Psoas muscle (tissue), 8 donors: ENCODE data around the gene VTA1. TPM values are rescaled to one million over a fixed set of nuclear protein-coding genes. Genes with fewer than 3 reads are reported as not detected.

Source experiments
- ATAC-seq, 4 donors: fragments of 200-7000 bp; cut with Tn5 transposase; one replicate each; pipeline ENCODE4 v1.9.1; 2020; ENCODE audit warnings: moderate library complexity in 3 of 4, mild to moderate bottlenecking in 2 of 4
- DNase-seq, 2 donors: peaks; one replicate each; pipeline ENCODE4 v3.0.0-alpha.2; 2020
- H3K27ac ChIP-seq: fragments of 200-600 bp; one replicate; pipeline ENCODE4 v1.8.0; 2022
- H3K27me3 ChIP-seq, 3 donors: fragments of 200-600 bp in 1 of 3; one replicate each; pipeline versions ENCODE4 v1.6.1 to v1.8.0; 2013 to 2022; ENCODE audit warnings: low read length in 2 of 3, mild to moderate bottlenecking in 2 of 3, moderate library complexity in 1 of 3; ENCODE audit not compliant: insufficient read depth in 3 of 3
- H3K36me3 ChIP-seq, 2 donors: fragments of 200-600 bp in 1 of 2; one replicate each; pipeline versions ENCODE4 v1.6.1 to v1.8.0; 2013 to 2022; ENCODE audit warnings: low read depth in 1 of 2, mild to moderate bottlenecking in 1 of 2, moderate library complexity in 1 of 2; ENCODE audit not compliant: insufficient read depth in 1 of 2
- H3K4me1 ChIP-seq: fragments of 200-600 bp; one replicate; pipeline ENCODE4 v1.8.0; 2022
- H3K4me3 ChIP-seq: fragments of 200-600 bp; one replicate; pipeline ENCODE4 v1.8.0; 2022; ENCODE audit warnings: mild to moderate bottlenecking
- H3K9me3 ChIP-seq: fragments of 200-600 bp; one replicate; pipeline ENCODE4 v1.8.0; 2022
- WGBS, 3 donors: extraction: QIAGEN DNeasy Blood & Tissue Kit; methylation state at CpG; one replicate each; pipeline versions ENCODE4 v1.1.6 to v1.1.7; 2013; 5-methylcytosine and 5-hydroxymethylcytosine counted together
- intact Hi-C, 2 donors: fragments of 100-400 bp; cut with DNase I; formaldehyde crosslinking; loops; one replicate each; pipeline versions ENCODE4 v1.11.0 to v1.14.2; 2022
- polyA plus RNA-seq, 3 donors: library from polyadenylated mRNA; stranded (reverse); fragments of 200-250 nt; gene quantifications; one replicate each; pipeline ENCODE4 v1.2.3, GENCODE V29; 2013
- total RNA-seq, 4 donors: library from RNA; stranded (reverse); fragmentation: NEBNext Ultra II Directional in 2 of 4; extraction: Animal tissue kit (Norgen Biotek cat#: 25700) in 2 of 4; gene quantifications; one replicate each; pipeline versions ENCODE4 v1.2.1 to v1.2.4, GENCODE V29; 2021 to 2023
- TF ChIP-seq, protein P1 (sequence below): fragments of 200-600 bp; IDR thresholded peaks from one replicate; pipeline ENCODE4 v1.8.0; 2022; ENCODE audit warnings: antibody characterized with exemption
- donor health status: healthy with polysubstance abuse.
- donor health status: DM: no; HTN: no; CAD: no; lungs with moderate emphysema.
- donor health status: Bipolar disorder and iron deficiency.
- donor health status: healthy.
- donor health status: DM: yes; HTN: yes; CAD: no.
- donor health status: DM: no; HTN: no; CAD: no.
- donor health status: DM: no; HTN: no; CAD: no.
- donor health status: DM: yes; HTN: yes; CAD: no.

VTA1 gene
- total and polyA plus RNA-seq, 7 donors = 46.9 to 101 (median 57.9) TPM

GRCh38 chr6:142118328-142118727 lies 28.7 kb upstream of the VTA1 start:
- intact Hi-C loops = loop anchor here in 1 of 2 donors (10.0 kb wide), 1 partner anchor 134 kb away; no protein-coding TSS in a partner anchor
- DNase-seq (no peak), ATAC-seq (no peak)
- H3K27ac ChIP-seq = no peak overlapping the region
- 74 to 77% (median 75%) methylated on average over 3 of the region's 3 CpGs for WGBS, 3 donors
- no peaks in the 10 kb centered on the region for H3K4me1 ChIP-seq
- TF ChIP-seq, protein P1, sequence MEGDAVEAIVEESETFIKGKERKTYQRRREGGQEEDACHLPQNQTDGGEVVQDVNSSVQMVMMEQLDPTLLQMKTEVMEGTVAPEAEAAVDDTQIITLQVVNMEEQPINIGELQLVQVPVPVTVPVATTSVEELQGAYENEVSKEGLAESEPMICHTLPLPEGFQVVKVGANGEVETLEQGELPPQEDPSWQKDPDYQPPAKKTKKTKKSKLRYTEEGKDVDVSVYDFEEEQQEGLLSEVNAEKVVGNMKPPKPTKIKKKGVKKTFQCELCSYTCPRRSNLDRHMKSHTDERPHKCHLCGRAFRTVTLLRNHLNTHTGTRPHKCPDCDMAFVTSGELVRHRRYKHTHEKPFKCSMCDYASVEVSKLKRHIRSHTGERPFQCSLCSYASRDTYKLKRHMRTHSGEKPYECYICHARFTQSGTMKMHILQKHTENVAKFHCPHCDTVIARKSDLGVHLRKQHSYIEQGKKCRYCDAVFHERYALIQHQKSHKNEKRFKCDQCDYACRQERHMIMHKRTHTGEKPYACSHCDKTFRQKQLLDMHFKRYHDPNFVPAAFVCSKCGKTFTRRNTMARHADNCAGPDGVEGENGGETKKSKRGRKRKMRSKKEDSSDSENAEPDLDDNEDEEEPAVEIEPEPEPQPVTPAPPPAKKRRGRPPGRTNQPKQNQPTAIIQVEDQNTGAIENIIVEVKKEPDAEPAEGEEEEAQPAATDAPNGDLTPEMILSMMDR = no peak
- H3K27me3 ChIP-seq = no peaks in the 10 kb centered on the region
- H3K4me3 ChIP-seq = no peak overlapping the region
- H3K9me3 ChIP-seq = no peaks in the 10 kb centered on the region
- H3K36me3 ChIP-seq = no peaks in the 10 kb centered on the region

- 83 to 89% (median 83%) methylated on average over 2 of the region's 2 CpGs for WGBS, 3 donors
- Histone ChIP-seq H3K4me1 (no peaks in the 10 kb centered on the region), H3K27ac (no peak overlapping the region), H3K36me3 (no peaks in the 10 kb centered on the region), H3K27me3 (no peaks in the 10 kb centered on the region), H3K9me3 (no peaks in the 10 kb centered on the region), H3K4me3 (no peak overlapping the region)
- ATAC-seq = no peak
- intact Hi-C loops = loop anchor here in 1 of 2 donors (10.0 kb wide), 1 partner anchor 134 kb away; no protein-coding TSS in a partner anchor
- DNase-seq = no peak
- TF ChIP-seq, protein P1 = no peak
Measured at GRCh38 chr6:142118925-142119324, 28.1 kb upstream of the VTA1 start.

DNA sequence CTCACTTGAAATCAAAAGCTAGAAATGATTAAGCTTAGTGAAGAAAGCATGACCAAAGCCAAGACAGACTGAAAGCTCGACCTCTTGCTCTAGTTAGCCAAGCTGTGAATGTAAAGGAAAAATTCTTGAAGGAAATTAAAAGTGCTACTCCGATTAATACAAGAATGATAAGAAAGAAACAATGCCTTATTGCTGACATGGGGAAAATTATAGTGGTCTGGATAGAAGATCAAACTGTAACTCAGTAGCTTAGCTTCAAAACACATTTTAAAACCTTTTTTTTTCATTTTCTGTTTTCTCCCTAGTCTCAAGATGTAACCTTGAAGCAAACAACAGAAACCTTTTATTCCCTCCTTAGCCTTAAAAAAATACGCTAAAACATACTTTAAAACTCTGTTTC lies 25.7 kb upstream of the VTA1 start:
- 73 to 79% (median 78%) methylated on average over 3 of the region's 3 CpGs for WGBS, 3 donors
- intact Hi-C loops = no loop called here
- Histone ChIP-seq H3K36me3 (no peaks in the 10 kb centered on the region), H3K4me3 (no peak overlapping the region), H3K27me3 (no peaks in the 10 kb centered on the region), H3K4me1 (no peaks in the 10 kb centered on the region), H3K27ac (no peak overlapping the region), H3K9me3 (no peaks in the 10 kb centered on the region)
- no peak for ATAC-seq
- DNase-seq = no peak
- TF ChIP-seq, protein P1 = no peak

DNA sequence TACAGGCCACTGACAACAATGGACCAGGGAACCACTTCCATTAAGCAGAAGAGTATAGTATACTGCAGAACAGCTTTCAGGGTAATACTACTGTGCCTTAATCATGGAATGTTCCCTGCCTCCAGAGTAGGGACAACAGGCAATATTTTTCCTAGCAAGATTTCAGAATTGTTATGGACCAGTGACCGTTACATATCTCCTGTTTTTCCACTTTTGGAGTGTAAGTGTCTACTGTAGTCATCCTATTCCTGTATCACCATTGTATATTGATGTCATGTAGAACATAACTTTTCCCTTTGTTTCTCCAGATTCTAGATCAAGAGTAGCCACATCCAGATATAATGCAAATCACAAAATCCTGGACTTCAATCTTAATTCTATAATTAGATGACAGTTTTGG lies 16.2 kb upstream of the VTA1 start:
- no peak for DNase-seq
- WGBS, 3 donors = 77 to 81% (median 80%) methylated on average over 1 of the region's 1 CpG
- H3K4me3 ChIP-seq = no peak overlapping the region
- H3K27me3 ChIP-seq = no peaks in the 10 kb centered on the region
- no peaks in the 10 kb centered on the region for H3K9me3 ChIP-seq
- no peak overlapping the region for H3K27ac ChIP-seq
- no peak for ATAC-seq
- intact Hi-C loops = no loop called here
- no peaks in the 10 kb centered on the region for H3K4me1 ChIP-seq
- TF ChIP-seq, protein P1 = no peak
- no peaks in the 10 kb centered on the region for H3K36me3 ChIP-seq

GRCh38 chr6:142132625-142133024 lies 14.4 kb upstream of the VTA1 start, which contains the start of gene GJE1:
Gene GJE1 (plus strand): TSS chr6:142132925. CDS start chr6:142133159, 234 bp downstream.
- H3K4me3 ChIP-seq = no peak within 1 kb of the TSS
- H3K36me3 ChIP-seq = no peaks in the 10 kb centered on the region
- TF ChIP-seq, protein P1 = no peak
- H3K4me1 ChIP-seq = no peaks in the 10 kb centered on the region
- 36 to 64% (median 48%) methylated on average over 1 of the region's 1 CpG for WGBS, 3 donors
- no peaks in the 10 kb centered on the region for H3K9me3 ChIP-seq
- ATAC-seq = no peak
- DNase-seq = no peak
- H3K27ac ChIP-seq = no peak within 1 kb of the TSS
- no peaks in the 10 kb centered on the region for H3K27me3 ChIP-seq
- intact Hi-C loops = no loop called here
